H1 (cell line): ENCODE data around the gene HS3ST5. TPM values are rescaled to one million over a fixed set of nuclear protein-coding genes. Genes with fewer than 3 reads are reported as not detected.

ENCODE experiments used
- ASH2L ChIP-seq: fragments of 200-600, 300-600 bp; sonication (generic); IDR thresholded peaks from one replicate; pipeline ENCODE4 v1.7.1; 2017; ENCODE audit warnings: low read length
- BACH1 ChIP-seq: IDR thresholded peaks from 2 replicates; pipeline ENCODE4 v1.6.1; 2012; ENCODE audit warnings: low read length, improper control_type of control experiment
- CEBPB ChIP-seq: IDR thresholded peaks from 2 replicates; pipeline ENCODE4 v1.6.1; 2012; ENCODE audit warnings: low read depth, low read length
- CHD2 ChIP-seq: IDR thresholded peaks from 2 replicates; pipeline ENCODE4 v1.6.1; 2012; ENCODE audit warnings: low read length, improper control_type of control experiment
- CREB1 ChIP-seq: IDR thresholded peaks from 2 replicates; pipeline ENCODE4 v1.6.1; 2012; ENCODE audit warnings: inconsistent platforms
- CTBP2 ChIP-seq: IDR thresholded peaks from 2 replicates; pipeline ENCODE4 v1.7.0; 2011; ENCODE audit warnings: borderline replicate concordance, mild to moderate bottlenecking, moderate library complexity, mixed read lengths, low read length; ENCODE audit not compliant: insufficient read depth, insufficient read length
- E2F6 ChIP-seq: IDR thresholded peaks from 2 replicates; pipeline ENCODE4 v1.6.1; 2012; ENCODE audit warnings: inconsistent platforms
- EP300 ChIP-seq, 2 experiments: IDR thresholded peaks; 1 replicate in 1 of 2; 2 replicates in 1 of 2; pipeline ENCODE4 v1.6.1; 2011 to 2012; ENCODE audit warnings: low read depth in 2 of 2, low read length in 2 of 2, mild to moderate bottlenecking in 2 of 2, borderline replicate concordance in 1 of 2, inconsistent platforms in 1 of 2, moderate library complexity in 1 of 2
- GABPA ChIP-seq: IDR thresholded peaks from 2 replicates; pipeline ENCODE4 v1.6.1; 2011; ENCODE audit warnings: mild to moderate bottlenecking, low read length, moderate library complexity, borderline replicate concordance; ENCODE audit not compliant: insufficient read depth
- JUN ChIP-seq: IDR thresholded peaks from 2 replicates; pipeline ENCODE4 v1.6.1; 2011; ENCODE audit warnings: low read depth, mild to moderate bottlenecking, improper control_type of control experiment, low read length
- KDM4A ChIP-seq: IDR thresholded peaks from one replicate; pipeline ENCODE4 v1.7.1; 2012; ENCODE audit warnings: low read depth, mild to moderate bottlenecking, moderate library complexity, low read length, inconsistent platforms; ENCODE audit not compliant: severe bottlenecking
- PHF8 ChIP-seq: fragments of 200-600 bp; sonication (generic); conservative IDR thresholded peaks from 2 replicates; pipeline ENCODE4 v1.7.1; 2012; ENCODE audit warnings: low read depth, mild to moderate bottlenecking, inconsistent platforms, low read length, moderate library complexity
- POLR2A ChIP-seq, 2 experiments: IDR thresholded peaks; 1 replicate in 1 of 2; 2 replicates in 1 of 2; pipeline ENCODE4 v1.6.1; 2011; ENCODE audit warnings: low read depth in 2 of 2, low read length in 2 of 2, mild to moderate bottlenecking in 2 of 2; ENCODE audit errors: control extremely low read depth in 1 of 2
- RAD21 ChIP-seq, 2 experiments: IDR thresholded peaks in 1 of 2; conservative IDR thresholded peaks in 1 of 2; 2 replicates each; pipeline ENCODE4 v1.6.1; 2011; ENCODE audit warnings: low read depth in 2 of 2, low read length in 2 of 2, improper control_type of control experiment in 1 of 2, inconsistent platforms in 1 of 2, mild to moderate bottlenecking in 1 of 2, moderate library complexity in 1 of 2
- RFX5 ChIP-seq: IDR thresholded peaks from 2 replicates; pipeline ENCODE4 v1.6.1; 2011; ENCODE audit warnings: low read depth, low read length, improper control_type of control experiment, borderline replicate concordance
- SIN3A ChIP-seq, 2 experiments: IDR thresholded peaks in 1 of 2; conservative IDR thresholded peaks in 1 of 2; 2 replicates each; pipeline ENCODE4 v1.6.1; 2011 to 2012; ENCODE audit warnings: low read length in 2 of 2, improper control_type of control experiment in 1 of 2, low read depth in 1 of 2, mild to moderate bottlenecking in 1 of 2
- TAF1 ChIP-seq: IDR thresholded peaks from 2 replicates; pipeline ENCODE4 v1.6.1; 2011; ENCODE audit warnings: mild to moderate bottlenecking, low read depth, low read length
- TAF7 ChIP-seq: optimal IDR thresholded peaks from 2 replicates; pipeline ENCODE3; 2011; ENCODE audit warnings: low read depth, mild to moderate bottlenecking, inconsistent platforms, low read length, moderate library complexity, borderline replicate concordance
- TBP ChIP-seq: IDR thresholded peaks from 2 replicates; pipeline ENCODE4 v1.6.1; 2011; ENCODE audit warnings: low read depth, low read length, improper control_type of control experiment
- TEAD4 ChIP-seq: IDR thresholded peaks from 2 replicates; pipeline ENCODE4 v1.6.1; 2012; ENCODE audit warnings: low read depth, low read length, inconsistent platforms, mixed read lengths
- polyA plus RNA-seq, 7 experiments: library from polyadenylated mRNA; depleted of rRNA in 3 of 7; stranded (reverse) in 5 of 7; unstranded in 2 of 7; fragments of >200 nt in 5 of 7; fragments of 200-250 nt in 2 of 7; gene quantifications; 1 replicate in 5 of 7; 2 replicates in 1 of 7; 4 replicates in 1 of 7; pipeline versions ENCODE4 v1.2.1 to v1.2.3, GENCODE V29; 2011 to 2013; ENCODE audit warnings: missing spikeins in 2 of 7, mixed read lengths in 2 of 7
- total RNA-seq: library from RNA; stranded (reverse); fragmentation: NEBNext Ultra II Directional; extraction: Animal tissue kit (Norgen Biotek cat#: 25700); gene quantifications from 2 replicates; pipeline ENCODE4 v1.2.1, GENCODE V29; 2021

The HS3ST5 gene
- total and polyA plus RNA-seq, 2 of the 8 experiments (the other 6 are each of a cell fraction or from before 2014, with no cell fraction given) = 1.2 to 9.9 TPM

GRCh38 chr6:114342826-114343781, at the start of gene HS3ST5 (continued):
- TF ChIP-seq RAD21 (IDR thresholded peaks at IDR 0.05 in 1 of 2, conservative IDR thresholded peaks at IDR 0.05 in 1 of 2; ENCODE audit: low read depth in 2 of 2, low read length in 2 of 2) (peak; percentile 88 to 90), POLR2A (IDR thresholded peaks at IDR 0.05; ENCODE audit: control extremely low read depth in 1 of 2, low read depth in 2 of 2, low read length in 2 of 2) (0 out of 3 replicates have a peak, but pooled peaks of 1 of the 2 experiments have one; percentile 67), SIN3A (conservative IDR thresholded peaks at IDR 0.05 in 1 of 2, IDR thresholded peaks at IDR 0.05 in 1 of 2; ENCODE audit: low read depth in 1 of 2, low read length in 2 of 2) (peak; percentile 13 to 58; a peak in 1 of 4 replicates), TAF1 (peak; percentile 54), RFX5 (no peak), CTBP2 (peak; percentile 41), CEBPB (no peak), KDM4A (peak; percentile 29), BACH1 (no peak; the same call in 1 of the 2 replicates), PHF8 (0 out of 2 replicates have a peak, but pooled peaks have one; percentile 26), ASH2L (no peak), TAF7 (peak; percentile 47), GABPA (0 out of 2 replicates have a peak, but pooled peaks have one; percentile 53), CREB1 (peak; percentile 18; the same call in 1 of the 2 replicates), TBP (no peak; the same call in none of the 2 replicates), E2F6 (peak; percentile 17; the same call in 1 of the 2 replicates), EP300 (IDR thresholded peaks at IDR 0.05; ENCODE audit: borderline replicate concordance in 1 of 2, low read depth in 2 of 2, low read length in 2 of 2) (0 out of 3 replicates have a peak, but pooled peaks of 1 of the 2 experiments have one; percentile 32), TEAD4 (peak; percentile 1; the same call in 1 of the 2 replicates), JUN (no peak), CHD2 (no peak)
- TF ChIP-seq, all 59 proteins: peak for 16
